ENCODE data around the gene KRTAP1-1. TPM values are rescaled to one million over a fixed set of nuclear protein-coding genes. Genes with fewer than 3 reads are reported as not detected.

KRTAP1-1 gene
- total RNA-seq, 1 donor from 2014 or later = not detected

GRCh38 chr17:40993084-40993483 lies 48.2 kb downstream of the KRTAP1-1 start:
- H3K27ac Mint-ChIP-seq = no peak overlapping the region
- peaks cover 10% of the 10 kb centered on the region for H3K4me1 Mint-ChIP-seq
- no peak for TF ChIP-seq CTCF (IDR thresholded peaks at IDR 0.05; ENCODE audit: unreplicated experiment)
- H3K36me3 Mint-ChIP-seq = no peaks in the 10 kb centered on the region
- no peak overlapping the region for H3K4me3 Mint-ChIP-seq
- no peaks in the 10 kb centered on the region for H3K27me3 Mint-ChIP-seq (ENCODE audit: low read depth)
- DNase-seq (ENCODE audit: low spot score in 2 of 2, unreplicated experiment in 2 of 2) = no peak
- peaks cover 8% of the 10 kb centered on the region for H3K9me3 Mint-ChIP-seq

GRCh38 chr17:40992666-40993065 lies 48.6 kb downstream of the KRTAP1-1 start:
- H3K27me3 Mint-ChIP-seq (ENCODE audit: low read depth) = no peaks in the 10 kb centered on the region
- no peaks in the 10 kb centered on the region for H3K36me3 Mint-ChIP-seq
- H3K9me3 Mint-ChIP-seq = peaks cover 8% of the 10 kb centered on the region
- no peak for TF ChIP-seq CTCF (IDR thresholded peaks at IDR 0.05; ENCODE audit: unreplicated experiment)
- peaks cover 10% of the 10 kb centered on the region for H3K4me1 Mint-ChIP-seq
- H3K27ac Mint-ChIP-seq = no peak overlapping the region
- no peak overlapping the region for H3K4me3 Mint-ChIP-seq
- DNase-seq (ENCODE audit: low spot score in 2 of 2, unreplicated experiment in 2 of 2) = no peak

Other genes with a start within 250 kb of the KRTAP1-1 start
- not detected in 3 replicates for gene KRT28, start 241.5 kb downstream of the KRTAP1-1 start, total RNA-seq
- gene KRT10, start 218.8 kb downstream of the KRTAP1-1 start, total RNA-seq = 39.0 to 43.6 TPM (median 39.5 TPM) in 3 replicates
- not detected in 3 replicates for gene KRT12, start 174.2 kb downstream of the KRTAP1-1 start, total RNA-seq
- not detected in 3 replicates for gene KRT20, start 156.2 kb downstream of the KRTAP1-1 start, total RNA-seq
- gene KRT23, start 103.8 kb downstream of the KRTAP1-1 start, total RNA-seq = 2.3 to 2.8 TPM (median 2.6 TPM) in 3 replicates
- not detected in 3 replicates for gene KRT39, start 74.5 kb downstream of the KRTAP1-1 start, total RNA-seq
- gene KRT40, start 57.1 kb downstream of the KRTAP1-1 start, total RNA-seq = 0.16 TPM in 1 of 3 replicates, not detected in the others
- not detected in 3 replicates for gene KRTAP3-3, start 47.3 kb downstream of the KRTAP1-1 start, total RNA-seq
- gene KRTAP3-2, start 41.5 kb downstream of the KRTAP1-1 start, total RNA-seq = not detected in 3 replicates
- 0.41 to 1.3 TPM (median 0.95 TPM) in 3 replicates for gene KRTAP3-1, start 32.3 kb downstream of the KRTAP1-1 start, total RNA-seq
- not detected in 3 replicates for gene KRTAP1-5, start 14.2 kb downstream of the KRTAP1-1 start, total RNA-seq
- gene KRTAP1-4, start 11.3 kb downstream of the KRTAP1-1 start, total RNA-seq = not detected in 3 replicates
- gene KRTAP1-3, start 6.6 kb downstream of the KRTAP1-1 start, total RNA-seq = not detected in 3 replicates
- not detected in 3 replicates for gene KRTAP2-1, start 5.9 kb upstream of the KRTAP1-1 start, total RNA-seq
- not detected in 3 replicates for gene KRTAP2-2, start 13.8 kb upstream of the KRTAP1-1 start, total RNA-seq
- gene KRTAP2-3, start 18.7 kb upstream of the KRTAP1-1 start, total RNA-seq = 0.45 to 0.91 TPM (median 0.69 TPM) in 3 replicates
- gene KRTAP2-4, start 24.4 kb upstream of the KRTAP1-1 start, total RNA-seq = not detected in 3 replicates
- gene KRTAP4-7, start 42.7 kb upstream of the KRTAP1-1 start, total RNA-seq = not detected in 3 replicates
- gene KRTAP4-8, start 56.7 kb upstream of the KRTAP1-1 start, total RNA-seq = not detected in 3 replicates
- gene KRTAP4-16, start 60.8 kb upstream of the KRTAP1-1 start, total RNA-seq = not detected in 3 replicates
- gene KRTAP4-9, start 63.9 kb upstream of the KRTAP1-1 start, total RNA-seq = not detected in 3 replicates
- gene KRTAP4-11, start 76.9 kb upstream of the KRTAP1-1 start, total RNA-seq = not detected in 3 replicates
- gene KRTAP4-12, start 82.7 kb upstream of the KRTAP1-1 start, total RNA-seq = not detected in 3 replicates
- gene KRTAP4-6, start 99.1 kb upstream of the KRTAP1-1 start, total RNA-seq = not detected in 3 replicates
- gene KRTAP4-5, start 108.4 kb upstream of the KRTAP1-1 start, total RNA-seq = not detected in 3 replicates
- not detected in 3 replicates for gene KRTAP4-4, start 119.3 kb upstream of the KRTAP1-1 start, total RNA-seq
- gene KRTAP4-3, start 126.8 kb upstream of the KRTAP1-1 start, total RNA-seq = not detected in 3 replicates
- not detected in 3 replicates for gene KRTAP4-2, start 136.8 kb upstream of the KRTAP1-1 start, total RNA-seq
- gene KRTAP4-1, start 143.5 kb upstream of the KRTAP1-1 start, total RNA-seq = not detected in 3 replicates
- gene KRTAP9-1, start 148.4 kb upstream of the KRTAP1-1 start, total RNA-seq = not detected in 3 replicates
- not detected in 3 replicates for gene KRTAP9-2, start 185.2 kb upstream of the KRTAP1-1 start, total RNA-seq
- not detected in 3 replicates for gene KRTAP9-3, start 191.0 kb upstream of the KRTAP1-1 start, total RNA-seq
- gene KRTAP9-8, start 196.5 kb upstream of the KRTAP1-1 start, total RNA-seq = not detected in 3 replicates
- gene KRTAP9-4, start 208.2 kb upstream of the KRTAP1-1 start, total RNA-seq = not detected in 3 replicates
- not detected in 3 replicates for gene KRTAP9-9, start 213.9 kb upstream of the KRTAP1-1 start, total RNA-seq
- not detected in 3 replicates for gene KRTAP9-6, start 223.9 kb upstream of the KRTAP1-1 start, total RNA-seq
- not detected in 3 replicates for gene KRTAP9-7, start 234.2 kb upstream of the KRTAP1-1 start, total RNA-seq